GM10266 (cell line): ENCODE data around the gene RALGPS1.

Experiments used
- DNase-seq: peaks from one replicate; pipeline ENCODE4 v3.0.0; 2012; ENCODE audit errors: extremely low spot score
- TF ChIP-seq, protein P1 (sequence below): IDR thresholded peaks from 2 replicates; pipeline ENCODE4 v1.5.1; 2012; ENCODE audit warnings: mild to moderate bottlenecking, low read depth; ENCODE audit not compliant: control insufficient read depth, insufficient read depth; ENCODE audit errors: missing control alignments

The RALGPS1 gene

DNA sequence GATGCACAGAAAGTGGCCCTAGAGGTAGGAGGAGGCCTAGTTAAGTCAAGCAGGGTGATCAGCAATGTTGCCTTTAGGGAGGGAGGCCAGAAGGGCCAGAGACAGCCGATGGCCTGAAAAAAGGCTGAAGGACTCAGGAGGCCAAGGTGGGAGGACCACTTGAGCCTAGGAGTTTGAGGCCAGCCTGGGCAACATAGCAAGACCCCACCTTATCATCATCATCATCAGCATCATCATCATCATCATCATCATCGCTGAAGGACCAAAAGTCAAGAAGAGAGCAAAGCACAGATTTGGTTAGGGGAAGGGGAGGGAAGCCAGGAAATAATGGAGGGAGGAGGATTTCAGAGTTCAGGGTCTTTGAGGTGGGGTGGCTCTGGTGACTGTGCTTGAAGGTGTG, 74.3 kb downstream of the RALGPS1 start:
- TF ChIP-seq, protein P1, sequence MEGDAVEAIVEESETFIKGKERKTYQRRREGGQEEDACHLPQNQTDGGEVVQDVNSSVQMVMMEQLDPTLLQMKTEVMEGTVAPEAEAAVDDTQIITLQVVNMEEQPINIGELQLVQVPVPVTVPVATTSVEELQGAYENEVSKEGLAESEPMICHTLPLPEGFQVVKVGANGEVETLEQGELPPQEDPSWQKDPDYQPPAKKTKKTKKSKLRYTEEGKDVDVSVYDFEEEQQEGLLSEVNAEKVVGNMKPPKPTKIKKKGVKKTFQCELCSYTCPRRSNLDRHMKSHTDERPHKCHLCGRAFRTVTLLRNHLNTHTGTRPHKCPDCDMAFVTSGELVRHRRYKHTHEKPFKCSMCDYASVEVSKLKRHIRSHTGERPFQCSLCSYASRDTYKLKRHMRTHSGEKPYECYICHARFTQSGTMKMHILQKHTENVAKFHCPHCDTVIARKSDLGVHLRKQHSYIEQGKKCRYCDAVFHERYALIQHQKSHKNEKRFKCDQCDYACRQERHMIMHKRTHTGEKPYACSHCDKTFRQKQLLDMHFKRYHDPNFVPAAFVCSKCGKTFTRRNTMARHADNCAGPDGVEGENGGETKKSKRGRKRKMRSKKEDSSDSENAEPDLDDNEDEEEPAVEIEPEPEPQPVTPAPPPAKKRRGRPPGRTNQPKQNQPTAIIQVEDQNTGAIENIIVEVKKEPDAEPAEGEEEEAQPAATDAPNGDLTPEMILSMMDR: no peak
- no peak for DNase-seq

DNA sequence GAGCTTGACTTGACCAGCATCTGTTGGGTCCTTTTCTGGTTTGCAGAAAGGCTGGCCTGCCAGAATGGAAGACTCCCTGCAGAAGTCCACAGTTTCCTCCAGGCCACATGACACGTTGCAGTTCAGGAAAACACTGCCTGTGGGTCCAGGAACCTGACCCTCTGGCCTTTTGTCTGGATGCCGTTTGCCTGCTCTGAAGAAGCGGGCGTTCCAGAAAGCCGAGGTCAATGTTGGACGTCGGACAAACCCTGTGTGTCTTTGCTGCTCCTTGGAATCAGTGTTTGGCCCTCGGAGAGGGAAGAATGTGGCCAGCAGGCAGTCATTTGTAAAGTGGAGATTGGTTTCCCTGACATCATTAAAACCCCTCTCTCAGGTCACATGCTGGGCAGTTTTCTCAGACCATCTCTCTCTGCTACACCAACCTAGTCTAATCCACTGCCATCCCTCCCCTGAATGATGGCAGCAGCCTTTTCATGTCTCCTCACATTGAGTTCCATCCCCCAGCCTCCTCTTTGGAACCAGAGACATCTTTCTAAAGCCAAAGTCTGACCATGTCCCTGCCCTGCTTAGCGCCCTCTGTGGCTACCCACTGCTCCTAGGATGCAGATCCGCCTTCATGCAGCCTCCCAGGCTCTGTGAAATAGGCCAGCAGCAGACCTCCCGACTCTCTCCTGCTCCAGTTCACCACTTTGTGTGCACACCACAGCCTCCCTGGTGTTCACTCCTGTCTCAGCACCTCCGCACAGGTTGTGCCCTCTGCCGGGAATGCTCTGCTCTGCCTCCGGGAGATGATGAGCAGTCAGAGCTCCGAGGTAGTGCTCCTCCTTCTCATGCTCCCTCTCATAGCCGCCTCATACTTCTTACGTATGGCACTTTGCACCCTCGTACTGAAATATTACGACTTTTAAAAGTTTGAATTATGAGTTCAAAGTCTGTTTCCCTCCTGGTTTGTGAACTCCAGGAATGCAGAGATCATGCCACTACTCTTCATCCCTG, 75.6 kb downstream of the RALGPS1 start:
- DNase-seq: no peak
- TF ChIP-seq, protein P1: no peak

DNA sequence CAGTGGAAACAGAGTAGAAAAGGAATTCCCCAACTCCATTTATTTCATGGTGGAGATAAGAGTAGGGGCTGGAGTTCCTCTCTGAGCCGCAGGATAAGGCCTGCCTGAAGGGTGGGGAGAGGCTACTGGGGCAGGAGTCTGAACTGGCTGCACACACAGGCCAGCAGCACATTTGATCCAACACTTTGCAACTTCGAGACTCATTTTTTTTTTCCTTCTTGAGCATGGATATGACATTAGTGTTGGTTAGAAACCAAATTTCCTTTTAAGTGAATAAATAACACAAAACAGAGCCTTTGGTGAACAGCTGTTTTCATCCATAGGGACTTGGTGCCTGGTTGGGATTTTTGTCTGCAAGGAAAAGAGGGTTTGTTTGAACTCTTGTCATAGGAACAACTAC, 76.6 kb downstream of the RALGPS1 start:
- TF ChIP-seq, protein P1: no peak
- DNase-seq: no peak

DNA sequence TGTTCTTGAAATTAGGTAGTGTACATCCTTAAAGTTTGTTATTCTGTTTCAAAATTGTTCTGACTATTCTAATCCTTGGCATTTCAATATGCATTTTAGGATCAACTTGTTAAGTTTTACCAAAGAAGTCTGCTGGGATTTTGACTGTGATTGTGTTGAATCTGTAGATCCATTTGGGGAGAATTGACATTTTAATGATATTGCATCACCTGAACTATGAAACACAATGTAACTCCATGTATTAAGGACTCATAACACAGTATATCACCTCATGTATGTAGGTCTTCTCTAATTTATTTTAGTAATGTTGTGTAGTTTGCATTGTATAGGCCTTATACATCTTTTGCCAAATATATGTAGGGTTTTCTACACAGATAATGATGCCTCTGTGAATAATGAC, 77.8 kb downstream of the RALGPS1 start:
- TF ChIP-seq, protein P1: no peak
- DNase-seq: no peak

DNA sequence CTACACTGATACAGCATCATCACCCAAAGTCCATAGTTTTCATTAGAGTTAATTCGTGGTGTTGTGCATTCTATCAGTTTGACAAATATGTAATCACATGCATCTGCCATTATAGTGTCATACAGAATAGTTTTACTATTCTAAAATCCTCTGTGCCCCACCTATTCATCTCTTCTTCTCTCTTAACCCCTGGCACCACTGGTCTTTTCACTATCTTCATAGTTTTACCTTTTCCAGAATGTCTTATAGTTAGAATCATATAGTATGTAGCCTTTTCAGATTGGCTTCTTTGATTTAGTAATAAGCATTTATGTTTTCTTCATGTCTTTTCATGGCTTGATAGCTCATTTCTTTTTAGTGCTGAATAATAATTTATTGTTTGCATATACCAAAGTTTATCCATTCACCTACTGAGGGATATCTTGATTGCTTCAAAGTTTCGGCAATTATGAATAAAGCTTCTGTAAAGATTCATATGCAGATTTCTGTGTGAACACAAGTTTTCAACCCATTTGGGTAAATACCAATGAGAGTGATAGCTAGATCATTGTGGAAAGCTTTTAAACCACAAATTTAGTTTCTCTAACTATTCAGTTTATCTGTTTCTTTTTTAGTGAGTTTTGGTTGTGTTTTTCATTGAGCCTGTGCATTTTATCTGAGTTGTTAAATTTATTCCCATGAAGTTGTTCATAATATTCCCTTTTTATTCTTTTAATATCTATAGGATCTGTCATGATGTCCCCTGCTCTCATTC, 84.9 kb downstream of the RALGPS1 start:
- TF ChIP-seq, protein P1: no peak
- no peak for DNase-seq

DNA sequence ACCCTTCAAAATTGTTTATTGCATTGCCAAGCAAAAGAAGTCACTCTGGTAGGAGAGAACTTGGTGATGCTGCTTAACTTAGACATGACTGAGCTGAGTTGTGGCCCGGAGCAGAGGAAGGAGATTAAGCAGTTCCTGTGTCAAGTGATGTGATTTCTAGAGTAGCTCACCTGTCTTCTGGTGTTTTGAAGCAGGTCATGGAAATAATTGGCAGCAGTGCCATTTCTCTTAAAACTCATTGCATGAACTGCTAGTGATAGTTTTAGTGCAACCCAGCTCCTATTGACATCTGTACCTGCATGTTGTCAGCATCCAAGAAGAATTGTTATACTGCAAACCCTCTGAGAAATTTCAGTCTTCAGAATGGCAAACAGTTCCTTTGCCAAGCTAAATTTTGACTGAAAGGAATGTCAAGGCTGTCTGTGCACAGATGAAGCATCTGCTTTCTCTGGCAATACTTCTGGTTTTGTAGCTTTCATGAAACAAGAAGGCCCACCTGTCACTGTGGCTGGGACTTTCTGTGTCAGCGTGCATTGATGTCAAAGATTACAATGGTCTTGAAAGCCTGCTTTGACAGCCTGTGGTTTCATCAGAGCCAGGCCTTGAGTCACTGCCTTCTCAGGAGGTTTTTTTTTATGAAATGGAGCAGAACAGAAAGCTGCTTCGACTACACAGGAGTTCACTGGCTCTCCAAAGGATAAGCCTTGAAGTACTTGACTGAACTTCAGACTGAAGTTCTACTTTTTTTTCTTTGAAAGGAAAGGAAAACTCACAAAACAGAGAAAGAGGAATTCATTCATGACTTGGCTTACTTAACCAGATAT, 90.6 kb downstream of the RALGPS1 start:
- peak; percentile 79 for DNase-seq
- TF ChIP-seq, protein P1: no peak
